Peyer's patch (tissue), 4 donors: Measurements from ENCODE around the gene CHD5. TPM values are rescaled to one million over a fixed set of nuclear protein-coding genes. Genes with fewer than 3 reads are reported as not detected.

Experiments
- DNase-seq, 3 donors: peaks; one replicate each; pipeline ENCODE4 v3.0.0-alpha.2; 2017 to 2019
- H3K27ac ChIP-seq, 4 donors: fragments of 200-600 bp; sonication (generic); one replicate each; pipeline ENCODE4 v1.5.1; 2016 to 2019
- H3K27me3 ChIP-seq, 2 donors: fragments of 200-600 bp; sonication (generic); one replicate each; pipeline ENCODE4 v1.5.1; 2019
- H3K36me3 ChIP-seq, 3 donors: fragments of 200-600 bp; sonication (generic); one replicate each; pipeline ENCODE4 v1.5.1; 2016 to 2019
- H3K4me1 ChIP-seq, 4 donors: fragments of 200-600 bp; sonication (generic); one replicate each; pipeline ENCODE4 v1.5.1; 2016 to 2019
- H3K4me3 ChIP-seq, 4 donors: fragments of 200-600 bp; sonication (generic); 1 replicate in 3 of 4; 2 replicates in 1 of 4; pipeline ENCODE4 v1.5.1; 2016 to 2019; ENCODE audit warnings: mild to moderate bottlenecking in 1 of 4
- H3K9me3 ChIP-seq, 4 donors: fragments of 200-600 bp; sonication (generic); one replicate each; pipeline ENCODE4 v1.5.1; 2016 to 2019; ENCODE audit warnings: mild to moderate bottlenecking in 1 of 4
- POLR2A ChIP-seq, 2 donors: fragments of 450-650 bp; IDR thresholded peaks; one replicate each; pipeline ENCODE4 v1.5.1; 2017; ENCODE audit warnings: antibody characterized with exemption in 2 of 2, mild to moderate bottlenecking in 2 of 2, moderate library complexity in 2 of 2
- total RNA-seq, 4 donors: library from RNA; depleted of rRNA; stranded (reverse); fragments of >200 nt; gene quantifications; one replicate each; pipeline ENCODE4 v1.1.0, GENCODE V29; 2016
- TF ChIP-seq, protein P1 (sequence below), 6 experiments: fragments of 450-650 bp in 4 of 6; fragments of 200-600 bp in 2 of 6; sonication (generic) in 1 of 6; IDR thresholded peaks; one replicate each; pipeline ENCODE4 v1.5.1; 2017 to 2019; ENCODE audit warnings: antibody characterized with exemption in 6 of 6, mild to moderate bottlenecking in 3 of 6, moderate library complexity in 1 of 6

The CHD5 gene
- total RNA-seq, 4 donors from 2014 or later = under 0.01 to 0.66 (median 0.22) TPM

DNA sequence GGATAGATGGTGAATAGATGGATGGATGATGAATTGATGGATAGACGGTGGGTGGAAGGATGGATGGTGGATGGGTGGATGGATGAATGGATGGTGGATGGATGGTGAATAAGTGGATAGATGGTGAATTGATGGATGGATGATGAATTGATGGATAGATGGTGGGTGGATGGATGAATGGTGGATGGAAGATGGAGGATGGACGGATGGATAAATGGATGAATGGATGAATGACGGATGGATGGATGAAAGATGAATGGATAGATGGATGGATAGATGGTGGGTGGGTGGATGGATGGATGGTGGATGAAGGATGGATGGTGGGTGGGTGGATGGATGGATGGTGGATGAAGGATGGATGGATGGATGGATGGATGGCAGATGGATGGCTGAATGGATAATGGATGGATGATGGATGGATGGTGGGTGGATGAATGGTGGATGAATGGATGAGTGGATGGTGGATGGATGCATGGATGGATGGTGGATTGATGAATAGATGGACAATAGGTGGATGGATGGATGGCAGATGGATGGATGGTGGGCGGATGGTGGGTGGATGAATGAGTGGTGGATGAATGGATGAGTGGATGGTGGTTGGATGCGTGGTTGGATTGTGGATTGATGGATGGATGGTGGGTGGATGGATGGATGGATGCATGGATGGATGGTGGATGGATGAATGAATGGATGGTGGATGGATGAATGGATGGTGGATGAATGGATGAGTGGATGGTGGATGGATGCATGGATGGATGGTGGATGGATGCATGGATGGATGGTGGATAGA, 5.3 kb downstream of the CHD5 start:
- Histone ChIP-seq H3K27me3 (peaks cover 0 to 23% of the 10 kb centered on the region in 2 donors), H3K4me3 (no peak overlapping the region), H3K4me1 (peaks cover 0 to 11% (median 3%) of the 10 kb centered on the region in 4 donors), H3K36me3 (no peaks in the 10 kb centered on the region), H3K9me3 (no peaks in the 10 kb centered on the region), H3K27ac (no peak overlapping the region)
- no peak for DNase-seq
- TF ChIP-seq, protein P1, sequence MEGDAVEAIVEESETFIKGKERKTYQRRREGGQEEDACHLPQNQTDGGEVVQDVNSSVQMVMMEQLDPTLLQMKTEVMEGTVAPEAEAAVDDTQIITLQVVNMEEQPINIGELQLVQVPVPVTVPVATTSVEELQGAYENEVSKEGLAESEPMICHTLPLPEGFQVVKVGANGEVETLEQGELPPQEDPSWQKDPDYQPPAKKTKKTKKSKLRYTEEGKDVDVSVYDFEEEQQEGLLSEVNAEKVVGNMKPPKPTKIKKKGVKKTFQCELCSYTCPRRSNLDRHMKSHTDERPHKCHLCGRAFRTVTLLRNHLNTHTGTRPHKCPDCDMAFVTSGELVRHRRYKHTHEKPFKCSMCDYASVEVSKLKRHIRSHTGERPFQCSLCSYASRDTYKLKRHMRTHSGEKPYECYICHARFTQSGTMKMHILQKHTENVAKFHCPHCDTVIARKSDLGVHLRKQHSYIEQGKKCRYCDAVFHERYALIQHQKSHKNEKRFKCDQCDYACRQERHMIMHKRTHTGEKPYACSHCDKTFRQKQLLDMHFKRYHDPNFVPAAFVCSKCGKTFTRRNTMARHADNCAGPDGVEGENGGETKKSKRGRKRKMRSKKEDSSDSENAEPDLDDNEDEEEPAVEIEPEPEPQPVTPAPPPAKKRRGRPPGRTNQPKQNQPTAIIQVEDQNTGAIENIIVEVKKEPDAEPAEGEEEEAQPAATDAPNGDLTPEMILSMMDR (IDR thresholded peaks at IDR 0.05) = no peak
- TF ChIP-seq POLR2A (IDR thresholded peaks at IDR 0.05) = no peak

DNA sequence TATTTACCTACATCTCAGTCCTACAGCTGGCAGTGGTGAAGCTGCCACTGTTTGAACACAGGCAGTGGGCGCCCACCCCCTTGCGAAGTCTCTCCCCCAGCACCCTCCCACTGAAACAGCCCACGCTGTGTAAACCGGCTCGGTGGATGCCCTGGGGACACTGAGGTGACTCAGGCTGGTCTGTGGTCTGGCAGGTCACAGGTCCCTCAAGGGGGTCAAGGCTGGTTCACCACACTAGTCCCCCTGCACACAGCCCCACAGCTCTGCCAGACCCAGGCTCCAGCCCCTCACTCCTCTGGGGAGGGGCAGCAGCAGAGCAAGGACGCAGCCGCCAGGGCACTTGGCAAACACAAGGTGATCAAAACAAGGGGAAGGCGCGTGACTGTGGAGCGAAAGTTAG, 7.6 kb downstream of the CHD5 start:
- TF ChIP-seq, protein P1 (IDR thresholded peaks at IDR 0.05) = no peak
- TF ChIP-seq POLR2A (IDR thresholded peaks at IDR 0.05) = no peak
- H3K9me3 ChIP-seq = no peaks in the 10 kb centered on the region
- H3K36me3 ChIP-seq = no peaks in the 10 kb centered on the region
- no peaks in the 10 kb centered on the region for H3K4me1 ChIP-seq
- peaks cover 0 to 5% of the 10 kb centered on the region in 2 donors for H3K27me3 ChIP-seq
- no peak overlapping the region for H3K27ac ChIP-seq
- DNase-seq = no peak
- H3K4me3 ChIP-seq = no peak overlapping the region

DNA sequence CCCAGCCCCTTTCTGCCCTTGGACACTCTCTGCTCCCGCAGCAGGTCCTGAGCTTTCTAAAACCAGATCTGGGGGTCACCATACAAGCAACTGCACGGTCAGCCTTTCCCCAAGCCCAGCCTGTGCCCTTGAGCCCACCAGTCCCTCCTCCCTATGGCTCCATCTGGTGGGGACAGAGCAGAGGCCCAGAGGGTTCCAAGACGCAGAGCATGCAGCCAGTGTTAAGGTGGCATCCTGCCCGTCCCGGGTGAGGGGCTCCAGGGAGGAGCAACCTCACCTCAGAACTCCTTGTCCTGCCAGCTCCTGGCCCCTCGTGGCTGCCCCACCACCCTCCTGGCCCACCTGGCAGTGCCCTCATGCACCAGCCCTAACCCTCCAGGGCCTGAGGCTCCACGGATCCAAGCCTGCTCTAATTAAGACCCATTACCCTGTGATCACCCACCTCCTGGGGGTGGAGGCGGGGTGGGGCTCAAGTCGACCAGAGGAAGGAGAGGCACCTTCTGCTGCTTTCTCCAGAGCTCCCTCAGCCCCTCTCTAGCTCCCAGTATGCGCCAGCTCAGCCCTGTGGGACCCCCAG, 8.5 kb downstream of the CHD5 start:
- no peak for DNase-seq
- Histone ChIP-seq H3K9me3 (no peaks in the 10 kb centered on the region), H3K36me3 (no peaks in the 10 kb centered on the region), H3K27ac (no peak overlapping the region), H3K4me1 (no peaks in the 10 kb centered on the region), H3K4me3 (no peak overlapping the region), H3K27me3 (no peaks in the 10 kb centered on the region)
- no peak for TF ChIP-seq POLR2A (IDR thresholded peaks at IDR 0.05)
- TF ChIP-seq, protein P1 (IDR thresholded peaks at IDR 0.05) = no peak

DNA sequence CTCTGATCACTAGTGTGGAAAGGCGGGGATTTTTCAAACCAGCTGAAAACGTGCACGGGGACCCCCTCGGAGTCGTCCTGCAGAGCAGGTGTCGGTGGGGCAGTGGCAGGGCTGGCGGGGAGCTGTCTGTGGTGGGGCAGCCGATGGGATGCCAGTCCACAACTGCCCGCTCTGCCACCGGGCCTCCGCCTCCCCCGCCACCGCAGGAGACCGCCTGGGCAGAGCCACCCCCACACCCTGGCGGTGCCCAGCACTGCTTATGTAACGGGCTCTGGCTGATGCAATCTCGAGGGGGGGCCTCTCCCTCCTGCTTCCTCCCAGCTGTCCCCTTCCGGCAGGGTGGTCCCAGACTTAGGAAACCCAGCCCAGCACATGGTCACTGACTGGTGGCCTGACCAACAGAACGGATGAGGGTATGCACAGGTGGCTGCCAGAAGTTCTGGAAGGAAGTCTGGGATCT, 9.3 kb downstream of the CHD5 start:
- Histone ChIP-seq H3K36me3 (no peaks in the 10 kb centered on the region), H3K9me3 (no peaks in the 10 kb centered on the region), H3K27ac (no peak overlapping the region), H3K4me1 (no peaks in the 10 kb centered on the region), H3K27me3 (no peaks in the 10 kb centered on the region), H3K4me3 (no peak overlapping the region)
- no peak for DNase-seq
- TF ChIP-seq POLR2A (IDR thresholded peaks at IDR 0.05) = no peak
- TF ChIP-seq, protein P1 (IDR thresholded peaks at IDR 0.05) = no peak

DNA sequence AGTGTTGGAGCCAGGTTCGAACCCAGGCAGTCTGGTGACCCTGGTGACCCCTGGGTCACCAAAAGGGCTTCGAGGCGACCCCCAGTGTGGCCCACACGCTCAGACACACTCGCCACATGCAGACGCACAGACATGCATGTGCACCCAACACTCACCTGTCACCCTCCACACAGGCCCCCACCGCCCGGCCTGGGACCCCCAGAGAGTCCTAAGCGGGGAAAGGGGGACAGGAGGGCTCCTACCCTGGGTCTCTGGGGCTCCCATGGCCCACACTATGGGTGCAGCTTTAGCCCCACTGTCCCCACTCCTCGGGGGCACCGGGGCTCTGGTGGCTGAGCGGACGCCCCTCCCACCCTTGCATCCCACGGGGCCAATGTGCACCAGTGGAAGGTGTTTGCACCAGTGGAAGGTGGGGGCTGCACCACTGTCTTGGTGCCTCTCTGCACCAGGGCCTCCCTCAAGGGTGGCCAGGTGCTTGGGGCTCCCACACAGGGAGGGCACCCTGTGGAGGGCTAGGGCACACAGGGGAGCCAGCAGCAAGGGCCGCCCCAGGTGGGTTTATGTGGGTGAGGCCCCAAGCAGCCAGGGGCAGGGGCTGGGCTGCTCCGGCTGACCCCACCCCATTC, 9.9 kb downstream of the CHD5 start:
- Histone ChIP-seq H3K9me3 (no peaks in the 10 kb centered on the region), H3K36me3 (no peaks in the 10 kb centered on the region), H3K4me3 (no peak overlapping the region), H3K27me3 (no peaks in the 10 kb centered on the region), H3K4me1 (no peaks in the 10 kb centered on the region), H3K27ac (no peak overlapping the region)
- TF ChIP-seq, protein P1 (IDR thresholded peaks at IDR 0.05) = no peak
- TF ChIP-seq POLR2A (IDR thresholded peaks at IDR 0.05) = no peak
- DNase-seq = no peak
